Measurements from ENCODE around the gene UBR7. TPM values are rescaled to one million over a fixed set of nuclear protein-coding genes. Genes with fewer than 3 reads are reported as not detected.

Gene UBR7
- total and polyA plus RNA-seq, 2 donors: 19.5 to 28.2 TPM

Other genes with a start within 250 kb of the UBR7 start
- 15.8 TPM for gene ITPK1, start 91.3 kb upstream of the UBR7 start, total RNA-seq
- 109 TPM for gene ITPK1, start 91.3 kb upstream of the UBR7 start, polyA plus RNA-seq
- gene MOAP1, start 22.4 kb upstream of the UBR7 start, total RNA-seq: 26.6 TPM
- gene MOAP1, start 22.4 kb upstream of the UBR7 start, polyA plus RNA-seq: 46.3 TPM
- 9.4 TPM for gene LYSET, start 21.9 kb upstream of the UBR7 start, total RNA-seq
- 20.3 TPM for gene LYSET, start 21.9 kb upstream of the UBR7 start, polyA plus RNA-seq
- 16.2 TPM for gene GON7, start 191 bp upstream of the UBR7 start, total RNA-seq
- 13.0 TPM for gene GON7, start 191 bp upstream of the UBR7 start, polyA plus RNA-seq
- 56.5 TPM for gene BTBD7, start 125.8 kb downstream of the UBR7 start, total RNA-seq
- 14.3 TPM for gene BTBD7, start 125.8 kb downstream of the UBR7 start, polyA plus RNA-seq
- gene COX8C, start 139.9 kb downstream of the UBR7 start, total RNA-seq: not detected
- 0.23 TPM for gene COX8C, start 139.9 kb downstream of the UBR7 start, polyA plus RNA-seq
- 1.1 TPM for gene UNC79, start 223.7 kb downstream of the UBR7 start, total RNA-seq
- gene UNC79, start 223.7 kb downstream of the UBR7 start, polyA plus RNA-seq: 0.11 TPM

All from urinary bladder (tissue), 2 donors.